Activated T-helper 1 cell treated with anti-CD3 and anti-CD28 coated beads, Interleukin-12 subunit alpha, Interleukin-12 subunit beta, Interleukin-2, Interleukin-4 antibody, amounts not matched to agents 30 ng/mL and 10 ng/mL and 1 ng/mL, durations not matched to agents 14 hours and 24 hours and 36 hours (primary cell): ENCODE results near the gene POLR2F. TPM values are rescaled to one million over a fixed set of nuclear protein-coding genes. Genes with fewer than 3 reads are reported as not detected.
"Not testable (repeated sequence)": the region's sequence is repeated elsewhere in the genome, so short reads cannot be mapped to it uniquely, and the experiment has no call there.

Experiments
- DNase-seq: peaks from one replicate; pipeline ENCODE4 v3.0.0; 2021; ENCODE audit warnings: low spot score
- H3K27ac Mint-ChIP-seq: one replicate; pipeline ENCODE4 v1.8.0; 2021; ENCODE audit warnings: mild to moderate bottlenecking, mixed read lengths
- H3K27me3 Mint-ChIP-seq: one replicate; pipeline ENCODE4 v1.8.0; 2022; ENCODE audit warnings: mild to moderate bottlenecking, moderate library complexity, mixed read lengths; ENCODE audit not compliant: insufficient read depth
- H3K36me3 Mint-ChIP-seq: one replicate; pipeline ENCODE4 v1.8.0; 2021; ENCODE audit warnings: low read depth, mixed read lengths
- H3K4me1 Mint-ChIP-seq: one replicate; pipeline ENCODE4 v1.8.0; 2021; ENCODE audit warnings: low read depth, mixed read lengths
- H3K4me3 Mint-ChIP-seq: one replicate; pipeline ENCODE4 v1.8.0; 2021; ENCODE audit warnings: mild to moderate bottlenecking, moderate library complexity, mixed read lengths
- H3K9me3 Mint-ChIP-seq: one replicate; pipeline ENCODE4 v1.8.0; 2021; ENCODE audit warnings: mixed read lengths
- intact Hi-C: fragments of 100-400 bp; cut with micrococcal nuclease; formaldehyde crosslinking; loops from one replicate; pipeline ENCODE4 v1.15.1; 2024
- total RNA-seq: library from RNA; stranded (reverse); gene quantifications from 2 replicates; pipeline ENCODE4 v1.2.3, GENCODE V29; 2022

Gene POLR2F
- total RNA-seq, 1 donor from 2014 or later = 102 TPM

- intact Hi-C loops = no loop called here
- Mint-ChIP-seq H3K9me3 (no peaks in the 10 kb centered on the region), H3K36me3 (peaks cover 31% of the 10 kb centered on the region)
Observed at GRCh38 chr22:37968452-37969251, 15.2 kb downstream of the POLR2F start.

GRCh38 chr22:37970864-37971263, 17.4 kb downstream of the POLR2F start:
- intact Hi-C loops = no loop called here
- no peaks in the 10 kb centered on the region for H3K9me3 Mint-ChIP-seq
- no peak overlapping the region for H3K27ac Mint-ChIP-seq
- DNase-seq = no peak
- H3K4me1 Mint-ChIP-seq = no peaks in the 10 kb centered on the region
- H3K27me3 Mint-ChIP-seq = no peaks in the 10 kb centered on the region
- no peak overlapping the region for H3K4me3 Mint-ChIP-seq
- peaks cover 25% of the 10 kb centered on the region for H3K36me3 Mint-ChIP-seq

More at GRCh38 chr22:37968452-37969251, 15.2 kb downstream of the POLR2F start:
- H3K4me1 Mint-ChIP-seq = peaks cover 6% of the 10 kb centered on the region
- no peak for DNase-seq
- H3K27me3 Mint-ChIP-seq = no peaks in the 10 kb centered on the region
- H3K4me3 Mint-ChIP-seq = no peak overlapping the region
- no peak overlapping the region for H3K27ac Mint-ChIP-seq

GRCh38 chr22:37971475-37972434, 18.3 kb downstream of the POLR2F start:
- H3K27ac Mint-ChIP-seq = no peak overlapping the region
- peaks cover 21% of the 10 kb centered on the region for H3K36me3 Mint-ChIP-seq
- H3K9me3 Mint-ChIP-seq = no peaks in the 10 kb centered on the region
- intact Hi-C loops = no loop called here
- H3K4me1 Mint-ChIP-seq = no peaks in the 10 kb centered on the region
- no peaks in the 10 kb centered on the region for H3K27me3 Mint-ChIP-seq
- DNase-seq = no peak
- no peak overlapping the region for H3K4me3 Mint-ChIP-seq

DNA sequence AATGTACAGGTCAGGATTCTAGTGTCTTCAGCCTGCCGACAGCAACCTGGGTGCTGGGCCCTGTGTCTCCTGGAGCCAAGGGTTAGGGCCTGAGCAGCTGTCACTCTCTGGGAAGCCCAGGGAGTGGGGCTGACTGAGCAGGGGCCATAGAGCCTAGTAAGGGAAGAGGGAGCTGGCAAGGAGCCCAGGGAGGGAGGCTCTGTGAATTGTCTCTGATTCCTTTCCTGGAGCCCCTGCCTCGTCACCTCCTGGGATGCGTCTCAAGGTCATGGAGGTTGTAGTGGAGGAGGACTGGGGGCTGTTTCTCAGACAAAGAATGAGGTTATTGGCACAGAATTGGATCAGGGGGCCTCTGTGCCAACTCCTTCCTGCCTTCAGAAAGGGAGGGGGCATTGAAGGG, 19.0 kb downstream of the POLR2F start:
- Mint-ChIP-seq H3K27me3 (no peaks in the 10 kb centered on the region), H3K4me3 (no peak overlapping the region), H3K36me3 (peaks cover 17% of the 10 kb centered on the region), H3K4me1 (no peaks in the 10 kb centered on the region), H3K27ac (no peak overlapping the region), H3K9me3 (no peaks in the 10 kb centered on the region)
- no peak for DNase-seq
- intact Hi-C loops = no loop called here

- no peak for DNase-seq
- no peaks in the 10 kb centered on the region for H3K9me3 Mint-ChIP-seq
- peaks cover 10% of the 10 kb centered on the region for H3K36me3 Mint-ChIP-seq
- H3K27me3 Mint-ChIP-seq = no peaks in the 10 kb centered on the region
- no peak overlapping the region for H3K4me3 Mint-ChIP-seq
- no peaks in the 10 kb centered on the region for H3K4me1 Mint-ChIP-seq
- intact Hi-C loops = no loop called here
- H3K27ac Mint-ChIP-seq = no peak overlapping the region
Observed at GRCh38 chr22:37973271-37974170, 20.0 kb downstream of the POLR2F start.

- H3K9me3 Mint-ChIP-seq = no peaks in the 10 kb centered on the region
- intact Hi-C loops = no loop called here
- no peaks in the 10 kb centered on the region for H3K4me1 Mint-ChIP-seq
- peaks cover 2% of the 10 kb centered on the region for H3K36me3 Mint-ChIP-seq
- no peaks in the 10 kb centered on the region for H3K27me3 Mint-ChIP-seq
- H3K4me3 Mint-ChIP-seq = no peak overlapping the region
- no peak for DNase-seq
- H3K27ac Mint-ChIP-seq = no peak overlapping the region
Observed at GRCh38 chr22:37975153-37975552, 21.7 kb downstream of the POLR2F start.

DNA sequence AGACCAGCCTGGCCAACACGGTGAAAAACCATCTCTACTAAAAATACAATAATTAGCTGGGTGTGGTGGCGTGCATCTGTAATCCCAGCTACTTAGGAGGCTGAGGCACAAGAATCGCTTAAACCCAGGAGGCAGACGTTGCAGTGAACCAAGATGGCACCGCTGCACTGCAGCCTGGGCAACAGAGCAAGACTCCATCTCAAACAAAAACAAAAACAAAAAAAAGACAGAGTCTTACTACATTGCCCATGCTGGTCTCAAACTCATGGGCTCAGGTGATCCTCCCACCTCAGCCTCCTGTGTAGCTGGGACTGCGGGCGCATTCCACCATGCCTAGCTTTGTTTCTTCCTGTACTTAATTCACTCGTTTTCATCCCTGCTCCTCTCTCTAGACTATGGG, 22.5 kb downstream of the POLR2F start:
- intact Hi-C loops, H3K9me3 Mint-ChIP-seq: not testable (repeated sequence)

GRCh38 chr22:37976547-37976946, 23.0 kb downstream of the POLR2F start:
- no peaks in the 10 kb centered on the region for H3K4me1 Mint-ChIP-seq
- no peaks in the 10 kb centered on the region for H3K27me3 Mint-ChIP-seq
- no peaks in the 10 kb centered on the region for H3K36me3 Mint-ChIP-seq
- intact Hi-C loops = no loop called here
- no peak for DNase-seq
- no peaks in the 10 kb centered on the region for H3K9me3 Mint-ChIP-seq
- H3K4me3 Mint-ChIP-seq = no peak overlapping the region
- no peak overlapping the region for H3K27ac Mint-ChIP-seq

More for the DNA sequence above, 22.5 kb downstream of the POLR2F start:
- not testable (repeated sequence) for H3K36me3 Mint-ChIP-seq, H3K27ac Mint-ChIP-seq, H3K4me1 Mint-ChIP-seq, H3K27me3 Mint-ChIP-seq, DNase-seq, H3K4me3 Mint-ChIP-seq

- Mint-ChIP-seq H3K9me3 (no peaks in the 10 kb centered on the region), H3K4me1 (no peaks in the 10 kb centered on the region), H3K27ac (no peak overlapping the region), H3K27me3 (no peaks in the 10 kb centered on the region), H3K4me3 (no peak overlapping the region), H3K36me3 (no peaks in the 10 kb centered on the region)
- no peak for DNase-seq
- intact Hi-C loops = no loop called here
Observed at GRCh38 chr22:37979782-37980181, 26.3 kb downstream of the POLR2F start.

GRCh38 chr22:37981282-37982011, 27.9 kb downstream of the POLR2F start:
- Mint-ChIP-seq H3K4me1 (no peaks in the 10 kb centered on the region), H3K9me3 (no peaks in the 10 kb centered on the region), H3K27ac (no peak overlapping the region), H3K36me3 (no peaks in the 10 kb centered on the region), H3K27me3 (no peaks in the 10 kb centered on the region), H3K4me3 (no peak overlapping the region)
- no peak for DNase-seq
- intact Hi-C loops = no loop called here

GRCh38 chr22:37982151-37982785, 28.8 kb downstream of the POLR2F start:
- intact Hi-C loops = no loop called here
- H3K27me3 Mint-ChIP-seq = no peaks in the 10 kb centered on the region
- DNase-seq = no peak
- H3K36me3 Mint-ChIP-seq = no peaks in the 10 kb centered on the region
- no peak overlapping the region for H3K4me3 Mint-ChIP-seq
- H3K9me3 Mint-ChIP-seq = no peaks in the 10 kb centered on the region
- H3K27ac Mint-ChIP-seq = no peak overlapping the region
- no peaks in the 10 kb centered on the region for H3K4me1 Mint-ChIP-seq
